ENCODE data around the gene PDIA4.

PDIA4 gene

GRCh38 chr7:149028346-149029109, at the start of gene PDIA4:
Gene PDIA4, minus strand, starts transcription at chr7:149028505. Its CDS starts 97 bp downstream, at chr7:149028408.
- in situ Hi-C loops (cut with HindIII; ENCODE audit: low sequenced_read_pairs): no loop called here
- DNase-seq (ENCODE audit: low read depth): peak; percentile 98
- peak within 1 kb of the TSS; percentile 82 for H3K4me3 ChIP-seq (ENCODE audit: low read depth, low read length)
- TF ChIP-seq, protein P1, sequence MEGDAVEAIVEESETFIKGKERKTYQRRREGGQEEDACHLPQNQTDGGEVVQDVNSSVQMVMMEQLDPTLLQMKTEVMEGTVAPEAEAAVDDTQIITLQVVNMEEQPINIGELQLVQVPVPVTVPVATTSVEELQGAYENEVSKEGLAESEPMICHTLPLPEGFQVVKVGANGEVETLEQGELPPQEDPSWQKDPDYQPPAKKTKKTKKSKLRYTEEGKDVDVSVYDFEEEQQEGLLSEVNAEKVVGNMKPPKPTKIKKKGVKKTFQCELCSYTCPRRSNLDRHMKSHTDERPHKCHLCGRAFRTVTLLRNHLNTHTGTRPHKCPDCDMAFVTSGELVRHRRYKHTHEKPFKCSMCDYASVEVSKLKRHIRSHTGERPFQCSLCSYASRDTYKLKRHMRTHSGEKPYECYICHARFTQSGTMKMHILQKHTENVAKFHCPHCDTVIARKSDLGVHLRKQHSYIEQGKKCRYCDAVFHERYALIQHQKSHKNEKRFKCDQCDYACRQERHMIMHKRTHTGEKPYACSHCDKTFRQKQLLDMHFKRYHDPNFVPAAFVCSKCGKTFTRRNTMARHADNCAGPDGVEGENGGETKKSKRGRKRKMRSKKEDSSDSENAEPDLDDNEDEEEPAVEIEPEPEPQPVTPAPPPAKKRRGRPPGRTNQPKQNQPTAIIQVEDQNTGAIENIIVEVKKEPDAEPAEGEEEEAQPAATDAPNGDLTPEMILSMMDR (IDR thresholded peaks at IDR 0.05; ENCODE audit: low read depth, low read length, missing control alignments): no peak

GRCh38 chr7:149077594-149077993, 49.3 kb upstream of the PDIA4 start:
- no peak for DNase-seq (ENCODE audit: low read depth)
- in situ Hi-C loops (cut with HindIII; ENCODE audit: low sequenced_read_pairs): no loop called here
- TF ChIP-seq, protein P1 (IDR thresholded peaks at IDR 0.05; ENCODE audit: low read depth, low read length, missing control alignments): no peak
- no peak overlapping the region for H3K4me3 ChIP-seq (ENCODE audit: low read depth, low read length)

- no peak overlapping the region for H3K4me3 ChIP-seq (ENCODE audit: low read depth, low read length)
- in situ Hi-C loops (cut with HindIII; ENCODE audit: low sequenced_read_pairs): no loop called here
- TF ChIP-seq, protein P1 (IDR thresholded peaks at IDR 0.05; ENCODE audit: low read depth, low read length, missing control alignments): no peak
- DNase-seq (ENCODE audit: low read depth): no peak
Observed at GRCh38 chr7:149075286-149075685, 47.0 kb upstream of the PDIA4 start.

DNA sequence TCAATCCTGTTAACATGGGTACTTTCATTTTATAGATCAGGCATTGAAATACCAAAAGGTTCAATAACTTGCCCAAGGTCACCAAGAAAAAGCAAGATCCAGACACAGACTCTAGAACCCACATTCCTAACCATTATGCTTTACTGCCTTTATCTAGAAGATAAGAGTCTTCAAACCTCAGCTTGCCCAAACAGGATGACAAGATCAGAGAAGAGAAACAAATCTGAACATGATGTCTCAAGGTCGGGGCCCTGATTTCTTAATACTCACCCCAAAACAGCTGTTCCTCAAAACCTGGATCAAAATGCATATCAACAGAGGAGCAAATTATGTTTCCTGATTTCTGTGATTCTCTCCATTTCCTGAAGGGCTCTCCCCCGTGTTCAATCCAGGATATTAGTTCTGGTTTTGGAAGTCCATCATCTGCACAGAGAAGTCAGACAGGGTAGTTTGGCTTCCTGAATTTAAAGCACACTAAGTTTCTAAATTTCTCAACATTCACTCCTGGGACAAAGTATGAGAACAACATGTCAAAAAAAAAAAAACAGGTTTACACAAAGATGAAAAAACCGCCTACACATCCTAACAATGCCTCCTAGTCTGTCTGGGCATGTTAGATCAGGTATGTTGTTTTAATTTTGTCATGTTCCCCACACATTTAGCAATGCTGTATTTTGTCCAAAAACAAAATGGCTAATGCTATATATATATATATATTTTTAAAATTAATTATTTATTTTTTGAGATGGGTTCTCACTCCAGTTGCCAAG, 46.0 kb upstream of the PDIA4 start:
- H3K4me3 ChIP-seq (ENCODE audit: low read depth, low read length): no peak overlapping the region
- in situ Hi-C loops (cut with HindIII; ENCODE audit: low sequenced_read_pairs): no loop called here
- DNase-seq (ENCODE audit: low read depth): no peak
- TF ChIP-seq, protein P1 (IDR thresholded peaks at IDR 0.05; ENCODE audit: low read depth, low read length, missing control alignments): no peak

DNA sequence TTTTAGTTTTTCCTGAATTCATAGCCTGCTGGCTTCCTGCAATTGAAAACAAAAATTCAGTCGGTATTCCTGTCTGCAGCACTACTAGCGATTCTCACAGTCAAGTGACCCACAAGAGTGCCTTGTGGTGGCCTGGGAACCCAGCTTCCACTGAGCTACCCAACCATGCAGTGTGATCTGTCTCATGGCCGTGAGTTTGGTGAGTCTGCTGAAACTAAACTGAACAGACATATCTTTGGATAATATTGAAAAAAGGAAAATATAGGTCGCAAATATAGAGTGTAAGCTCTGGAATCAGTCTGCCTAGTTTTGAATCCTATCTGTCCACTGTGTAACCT, 44.1 kb upstream of the PDIA4 start:
- TF ChIP-seq, protein P1 (IDR thresholded peaks at IDR 0.05; ENCODE audit: low read depth, low read length, missing control alignments): no peak
- H3K4me3 ChIP-seq (ENCODE audit: low read depth, low read length): no peak overlapping the region
- DNase-seq (ENCODE audit: low read depth): no peak
- in situ Hi-C loops (cut with HindIII; ENCODE audit: low sequenced_read_pairs): no loop called here

GRCh38 chr7:149071641-149072437, 43.5 kb upstream of the PDIA4 start:
- no peak for DNase-seq (ENCODE audit: low read depth)
- in situ Hi-C loops (cut with HindIII; ENCODE audit: low sequenced_read_pairs): no loop called here

More at GRCh38 chr7:149071641-149072437, 43.5 kb upstream of the PDIA4 start:
- TF ChIP-seq, protein P1 (IDR thresholded peaks at IDR 0.05; ENCODE audit: low read depth, low read length, missing control alignments): no peak
- no peak overlapping the region for H3K4me3 ChIP-seq (ENCODE audit: low read depth, low read length)
